HepG2 (cell line): Measurements from ENCODE around the gene ABHD4. TPM values are rescaled to one million over a fixed set of nuclear protein-coding genes. Genes with fewer than 3 reads are reported as not detected.

Source experiments
- ATF4 ChIP-seq, 2 experiments: fragments of 450-650 bp in 1 of 2; sonication (generic) in 1 of 2; formaldehyde crosslinking; IDR thresholded peaks; 2 replicates each; pipeline versions ENCODE4 v1.5.0 to v1.8.0; 2020 to 2022; ENCODE audit warnings: mild to moderate bottlenecking in 1 of 2, missing genetic modification reagents in 1 of 2
- BCL3 ChIP-seq: sonication (generic); formaldehyde crosslinking; IDR thresholded peaks from 2 replicates; pipeline ENCODE4 v1.5.1; 2020; ENCODE audit warnings: mild to moderate bottlenecking, missing genetic modification reagents, moderate library complexity
- FOSL1 ChIP-seq: sonication (generic); formaldehyde crosslinking; IDR thresholded peaks from 2 replicates; pipeline ENCODE4 v1.9.0; 2021; ENCODE audit warnings: missing genetic modification reagents, borderline replicate concordance
- FOXP1 ChIP-seq, 2 experiments: fragments of 450-650 bp in 1 of 2; IDR thresholded peaks; 2 replicates each; pipeline ENCODE4 v1.6.1; 2017 to 2018; ENCODE audit warnings: antibody characterized with exemption in 1 of 2
- GPBP1L1 ChIP-seq: sonication (generic); formaldehyde crosslinking; IDR thresholded peaks from 2 replicates; pipeline ENCODE4 v1.5.0; 2020; ENCODE audit warnings: mild to moderate bottlenecking, missing genetic modification reagents
- HCFC1 ChIP-seq: fragments of 150-350 bp; IDR thresholded peaks from 2 replicates; pipeline ENCODE4 v1.6.1; 2014; ENCODE audit warnings: low read depth, low read length
- HDAC1 ChIP-seq: sonication (generic); formaldehyde crosslinking; IDR thresholded peaks from 2 replicates; pipeline ENCODE4 v1.5.1; 2020; ENCODE audit warnings: mild to moderate bottlenecking, missing genetic modification reagents
- HMG20A ChIP-seq: IDR thresholded peaks from 2 replicates; pipeline ENCODE4 v1.6.1; 2016; ENCODE audit warnings: borderline replicate concordance
- HMGA1 ChIP-seq: sonication (generic); formaldehyde crosslinking; conservative IDR thresholded peaks from 2 replicates; pipeline ENCODE4 v1.4.0; 2020; ENCODE audit warnings: missing genetic modification reagents
- KDM6A ChIP-seq: IDR thresholded peaks from 2 replicates; pipeline ENCODE4 v1.6.1; 2016; ENCODE audit warnings: low read depth
- MBD4 ChIP-seq: IDR thresholded peaks from 2 replicates; pipeline ENCODE4 v1.6.1; 2012; ENCODE audit warnings: low read length, inconsistent platforms, borderline replicate concordance
- MLX ChIP-seq: IDR thresholded peaks from 2 replicates; pipeline ENCODE4 v1.6.1; 2016
- PLSCR1 ChIP-seq: sonication (generic); formaldehyde crosslinking; IDR thresholded peaks from 2 replicates; pipeline ENCODE4 v1.5.0; 2020; ENCODE audit warnings: missing genetic modification reagents, mild to moderate bottlenecking, borderline replicate concordance
- RBFOX2 ChIP-seq: fragments of 200-400 bp; formaldehyde crosslinking; IDR thresholded peaks from 2 replicates; pipeline ENCODE4 v1.6.1; 2017; ENCODE audit warnings: low read depth, mild to moderate bottlenecking, low read length
- REST ChIP-seq, 2 experiments: IDR thresholded peaks; 2 replicates each; pipeline ENCODE4 v1.6.1; 2011 to 2012; ENCODE audit warnings: low read length in 2 of 2, borderline replicate concordance in 1 of 2, low read depth in 1 of 2, mild to moderate bottlenecking in 1 of 2, moderate library complexity in 1 of 2
- SNRNP70 ChIP-seq: fragments of 200-400 bp; formaldehyde crosslinking; IDR thresholded peaks from 2 replicates; pipeline ENCODE4 v1.6.1; 2017; ENCODE audit warnings: mild to moderate bottlenecking, low read depth, low read length, moderate library complexity
- ZKSCAN1 ChIP-seq: fragments of 150-350 bp; IDR thresholded peaks from 2 replicates; pipeline ENCODE4 v1.6.1; 2014; ENCODE audit warnings: low read length
- ZNF629 ChIP-seq: sonication (generic); formaldehyde crosslinking; conservative IDR thresholded peaks from 2 replicates; pipeline ENCODE4 v1.5.0; 2020; ENCODE audit warnings: missing genetic modification reagents
- ZNF775 ChIP-seq: sonication (generic); formaldehyde crosslinking; IDR thresholded peaks from 2 replicates; pipeline ENCODE4 v1.4.0; 2020; ENCODE audit warnings: missing genetic modification reagents, mild to moderate bottlenecking, moderate library complexity, borderline replicate concordance
- ZNF841 ChIP-seq: sonication (generic); formaldehyde crosslinking; IDR thresholded peaks from 2 replicates; pipeline ENCODE4 v1.8.1; 2023; ENCODE audit warnings: missing genetic modification reagents, borderline replicate concordance
- ZSCAN9 ChIP-seq: IDR thresholded peaks from 2 replicates; pipeline ENCODE4 v1.6.1; 2016; ENCODE audit warnings: borderline replicate concordance
- polyA plus RNA-seq, 8 experiments: library from polyadenylated mRNA; depleted of rRNA in 3 of 8; stranded (reverse) in 7 of 8; unstranded in 1 of 8; fragments of >200 nt; fragmentation: Illumina TruSeq in 4 of 8; extraction: Trizol in 4 of 8; gene quantifications; 2 replicates each; pipeline versions ENCODE4 v1.2.1 to v1.2.3, GENCODE V29; 2011 to 2016; ENCODE audit warnings: low read depth in 4 of 8, missing spikeins in 1 of 8, mixed read lengths in 1 of 8; ENCODE audit not compliant: insufficient read depth in 1 of 8
- total RNA-seq, 5 experiments: library from RNA; depleted of rRNA; stranded (reverse); fragments of >200 nt; fragmentation: Illumina TruSeq; extraction: Trizol; gene quantifications; 2 replicates each; pipeline ENCODE4 v1.2.3, GENCODE V29; 2016; ENCODE audit warnings: low read depth in 1 of 5

Gene ABHD4
- total and polyA plus RNA-seq, 2 of the 13 experiments (the other 11 are each of a cell fraction or from before 2014, with no cell fraction given) = 16.1 to 47.5 TPM

GRCh38 chr14:22589096-22589839, 8.8 kb upstream of the ABHD4 start, which contains the start of gene DAD1 (continued):
- TF ChIP-seq SNRNP70 (no peak), GPBP1L1 (CRISPR knock-in tag) (no peak), ZNF775 (0 out of 2 replicates have a peak, but pooled peaks have one; percentile 84), REST (IDR thresholded peaks at IDR 0.05; ENCODE audit: borderline replicate concordance in 1 of 2, low read depth in 1 of 2, low read length in 2 of 2) (0 out of 4 replicates have a peak, but pooled peaks of 1 of the 2 experiments have one; percentile 36), KDM6A (CRISPR knock-in tag) (no peak), HCFC1 (peak; percentile 42; the same call in 1 of the 2 replicates), FOSL1 (no peak), HMGA1 (CRISPR knock-in tag) (no peak), MLX (CRISPR knock-in tag) (peak; percentile 62), ZNF841 (CRISPR knock-in tag) (no peak), BCL3 (CRISPR knock-in tag) (peak; percentile 96), HDAC1 (CRISPR knock-in tag) (peak; percentile 93), MBD4 (no peak), ZKSCAN1 (peak; percentile 49; the same call in 1 of the 2 replicates), ATF4 (CRISPR knock-in tag; IDR thresholded peaks at IDR 0.05) (no peak; a peak in 1 of 4 replicates), ZSCAN9 (CRISPR knock-in tag) (no peak; the same call in 1 of the 2 replicates), HMG20A (CRISPR knock-in tag) (0 out of 2 replicates have a peak, but pooled peaks have one; percentile 39), FOXP1 (IDR thresholded peaks at IDR 0.05) (no peak), FOXP1 (CRISPR knock-in tag; IDR thresholded peaks at IDR 0.05) (peak; percentile 18), PLSCR1 (no peak), RBFOX2 (peak; percentile 92), ZNF629 (peak; percentile 55; the same call in 1 of the 2 replicates)
